Placental epithelial cell (primary cell): Measurements from ENCODE around the gene EMILIN2. TPM values are rescaled to one million over a fixed set of nuclear protein-coding genes. Genes with fewer than 3 reads are reported as not detected.

ENCODE experiments used
- total RNA-seq: library from RNA; depleted of rRNA; stranded (reverse); fragments of >200 nt; gene quantifications from 2 replicates; pipeline ENCODE4 v1.2.3, GENCODE V29; 2012

Gene EMILIN2
- total RNA-seq: 141 and 184 TPM in 2 replicates

GRCh38 chr18:2846636-2847316 lies at the start of gene EMILIN2:
Gene EMILIN2 (plus strand): TSS chr18:2847006. CDS start chr18:2847189, 183 bp downstream.

Other genes starting within 250 kb of the EMILIN2 start
- 39.1 and 66.7 TPM in 2 replicates for gene SMCHD1, start 191.3 kb upstream of the EMILIN2 start, total RNA-seq
- gene LPIN2, start 166.1 kb downstream of the EMILIN2 start, total RNA-seq: 18.1 and 20.3 TPM in 2 replicates